IPS-18a (cell line): Measurements from ENCODE around the gene EYS.

ENCODE experiments used
- H3K27ac ChIP-seq: one replicate; pipeline ENCODE4 v1.5.1; 2013; ENCODE audit warnings: low read length
- H3K27me3 ChIP-seq: one replicate; pipeline ENCODE4 v1.6.1; 2013; ENCODE audit warnings: mild to moderate bottlenecking, low read length; ENCODE audit not compliant: control insufficient read depth, insufficient read depth
- H3K36me3 ChIP-seq: one replicate; pipeline ENCODE4 v1.6.1; 2013; ENCODE audit warnings: low read depth, low read length; ENCODE audit not compliant: control insufficient read depth
- H3K4me1 ChIP-seq: one replicate; pipeline ENCODE4 v1.6.1; 2013; ENCODE audit warnings: low read depth, low read length; ENCODE audit not compliant: control insufficient read depth
- H3K4me3 ChIP-seq: one replicate; pipeline ENCODE4 v1.5.1; 2013; ENCODE audit warnings: low read length
- H3K9ac ChIP-seq: one replicate; pipeline ENCODE4 v1.6.1; 2013; ENCODE audit warnings: mild to moderate bottlenecking, low read length, moderate library complexity
- H3K9me3 ChIP-seq: one replicate; pipeline ENCODE4 v1.6.1; 2013; ENCODE audit warnings: low read depth, low read length; ENCODE audit not compliant: control insufficient read depth

The EYS gene

GRCh38 chr6:63708631-63709030 is 1998.4 kb downstream of the EYS start:
- Histone ChIP-seq H3K4me1 (no peaks in the 10 kb centered on the region), H3K27me3 (no peaks in the 10 kb centered on the region), H3K9me3 (no peaks in the 10 kb centered on the region), H3K4me3 (no peak overlapping the region), H3K9ac (no peak overlapping the region), H3K36me3 (peaks cover 83% of the 10 kb centered on the region), H3K27ac (no peak overlapping the region)

GRCh38 chr6:63706630-63707029 is 2000.4 kb downstream of the EYS start:
- Histone ChIP-seq H3K9me3 (no peaks in the 10 kb centered on the region), H3K36me3 (peaks cover 82% of the 10 kb centered on the region), H3K9ac (no peak overlapping the region), H3K27me3 (no peaks in the 10 kb centered on the region), H3K4me1 (no peaks in the 10 kb centered on the region), H3K27ac (no peak overlapping the region), H3K4me3 (no peak overlapping the region)

GRCh38 chr6:63705707-63706106 is 2001.3 kb downstream of the EYS start:
- no peaks in the 10 kb centered on the region for H3K4me1 ChIP-seq
- no peaks in the 10 kb centered on the region for H3K9me3 ChIP-seq
- peaks cover 82% of the 10 kb centered on the region for H3K36me3 ChIP-seq
- H3K27me3 ChIP-seq = no peaks in the 10 kb centered on the region
- H3K27ac ChIP-seq = no peak overlapping the region
- no peak overlapping the region for H3K9ac ChIP-seq
- H3K4me3 ChIP-seq = no peak overlapping the region

- Histone ChIP-seq H3K4me3 (no peak overlapping the region), H3K4me1 (no peaks in the 10 kb centered on the region), H3K9me3 (no peaks in the 10 kb centered on the region), H3K27me3 (no peaks in the 10 kb centered on the region), H3K36me3 (peaks cover 18% of the 10 kb centered on the region), H3K9ac (no peak overlapping the region), H3K27ac (no peak overlapping the region)
These were observed 2016.8 kb downstream of the EYS start for GRCh38 chr6:63690221-63690620.

GRCh38 chr6:63689421-63689820 is 2017.6 kb downstream of the EYS start:
- Histone ChIP-seq H3K9me3 (no peaks in the 10 kb centered on the region), H3K9ac (no peak overlapping the region), H3K27ac (no peak overlapping the region), H3K4me3 (no peak overlapping the region), H3K27me3 (no peaks in the 10 kb centered on the region), H3K36me3 (peaks cover 22% of the 10 kb centered on the region), H3K4me1 (no peaks in the 10 kb centered on the region)

- H3K9ac ChIP-seq = no peak overlapping the region
- no peaks in the 10 kb centered on the region for H3K27me3 ChIP-seq
- H3K27ac ChIP-seq = no peak overlapping the region
- H3K9me3 ChIP-seq = no peaks in the 10 kb centered on the region
- no peak overlapping the region for H3K4me3 ChIP-seq
- peaks cover 25% of the 10 kb centered on the region for H3K36me3 ChIP-seq
- no peaks in the 10 kb centered on the region for H3K4me1 ChIP-seq
These were observed 2021.3 kb downstream of the EYS start for GRCh38 chr6:63685446-63686379.

- Histone ChIP-seq H3K9ac (no peak overlapping the region), H3K27me3 (no peaks in the 10 kb centered on the region), H3K9me3 (no peaks in the 10 kb centered on the region), H3K36me3 (peaks cover 33% of the 10 kb centered on the region), H3K27ac (no peak overlapping the region), H3K4me1 (peaks cover 4% of the 10 kb centered on the region), H3K4me3 (no peak overlapping the region)
These were observed 2023.9 kb downstream of the EYS start for GRCh38 chr6:63683071-63683603.

- H3K27me3 ChIP-seq = no peaks in the 10 kb centered on the region
- H3K4me1 ChIP-seq = peaks cover 34% of the 10 kb centered on the region
- H3K9me3 ChIP-seq = no peaks in the 10 kb centered on the region
- H3K9ac ChIP-seq = no peak overlapping the region
- peaks cover 10% of the 10 kb centered on the region for H3K36me3 ChIP-seq
- no peak overlapping the region for H3K27ac ChIP-seq
- no peak overlapping the region for H3K4me3 ChIP-seq
These were observed 2029.7 kb downstream of the EYS start for GRCh38 chr6:63677282-63677681.

- Histone ChIP-seq H3K27ac (no peak overlapping the region), H3K36me3 (peaks cover 10% of the 10 kb centered on the region), H3K9ac (no peak overlapping the region), H3K27me3 (no peaks in the 10 kb centered on the region), H3K4me1 (peaks cover 34% of the 10 kb centered on the region), H3K9me3 (no peaks in the 10 kb centered on the region), H3K4me3 (no peak overlapping the region)
These were observed 2030.5 kb downstream of the EYS start for GRCh38 chr6:63676412-63677114.

- Histone ChIP-seq H3K4me1 (peaks cover 34% of the 10 kb centered on the region), H3K36me3 (peaks cover 3% of the 10 kb centered on the region), H3K4me3 (no peak overlapping the region), H3K27me3 (no peaks in the 10 kb centered on the region), H3K27ac (no peak overlapping the region), H3K9me3 (no peaks in the 10 kb centered on the region), H3K9ac (no peak overlapping the region)
These were observed 2031.9 kb downstream of the EYS start for GRCh38 chr6:63675138-63675537.

GRCh38 chr6:63674635-63675034 is 2032.4 kb downstream of the EYS start:
- H3K4me1 ChIP-seq = peaks cover 34% of the 10 kb centered on the region

More at GRCh38 chr6:63674635-63675034, 2032.4 kb downstream of the EYS start:
- no peak overlapping the region for H3K27ac ChIP-seq
- H3K9ac ChIP-seq = no peak overlapping the region
- no peaks in the 10 kb centered on the region for H3K9me3 ChIP-seq
- H3K36me3 ChIP-seq = no peaks in the 10 kb centered on the region
- no peaks in the 10 kb centered on the region for H3K27me3 ChIP-seq
- H3K4me3 ChIP-seq = no peak overlapping the region
